Measurements from ENCODE around the gene HOXB13.
A peak's percentile ranks its signal among the peaks of the same experiment; 100 is the strongest.
"Not testable (repeated sequence)": the region's sequence is repeated elsewhere in the genome, so short reads cannot be mapped to it uniquely, and the experiment has no call there.

The HOXB13 gene

GRCh38 chr17:48726114-48726915 lies 2.2 kb downstream of the HOXB13 start:
- no peak for DNase-seq

- DNase-seq: no peak
These were observed 3.1 kb downstream of the HOXB13 start for GRCh38 chr17:48725288-48726064.

GRCh38 chr17:48725004-48725287 lies 3.6 kb downstream of the HOXB13 start:
- no peak for DNase-seq

- DNase-seq: peak; percentile 16
These were observed 4.1 kb downstream of the HOXB13 start for GRCh38 chr17:48724251-48725003.

- no peak for DNase-seq
These were observed 4.9 kb downstream of the HOXB13 start for GRCh38 chr17:48723423-48724250.

- DNase-seq: no peak
These were observed 5.6 kb downstream of the HOXB13 start, which contains the start of gene PRAC2 for GRCh38 chr17:48722915-48723422. TSS of gene PRAC2 (plus strand) at chr17:48723185. CDS start at chr17:48724411, 1,226 bp downstream.

GRCh38 chr17:48722201-48722907 lies 6.2 kb downstream of the HOXB13 start, which contains the start of gene PRAC1:
TSS of gene PRAC1 (minus strand) at chr17:48722518. CDS start at chr17:48722392, 126 bp downstream.
- no peak for DNase-seq

- DNase-seq: no peak
These were observed 7.5 kb downstream of the HOXB13 start for GRCh38 chr17:48721009-48721402.

GRCh38 chr17:48720266-48721008 lies 8.1 kb downstream of the HOXB13 start:
- DNase-seq: no peak

GRCh38 chr17:48719642-48720265 lies 8.8 kb downstream of the HOXB13 start:
- no peak for DNase-seq

GRCh38 chr17:48718761-48719641 lies 9.5 kb downstream of the HOXB13 start:
- no peak for DNase-seq

GRCh38 chr17:48718227-48718760 lies 10.3 kb downstream of the HOXB13 start:
- no peak for DNase-seq

GRCh38 chr17:48717367-48718226 lies 11.0 kb downstream of the HOXB13 start:
- no peak for DNase-seq

GRCh38 chr17:48716549-48716948 lies 12.0 kb downstream of the HOXB13 start:
- DNase-seq: not testable (repeated sequence)

GRCh38 chr17:48715496-48716399 lies 12.8 kb downstream of the HOXB13 start:
- peak; percentile 54 for DNase-seq

GRCh38 chr17:48711128-48711527 lies 17.4 kb downstream of the HOXB13 start:
- DNase-seq: no peak

All from NCI-H524 treated with DMSO at 0.1 percent for 48 hours (cell line).